H9 (cell line): ENCODE results near the gene CDC40. TPM values are rescaled to one million over a fixed set of nuclear protein-coding genes. Genes with fewer than 3 reads are reported as not detected.

Source experiments
- DNase-seq: peaks from one replicate; pipeline ENCODE4 v3.0.0-alpha.2; 2017
- H2AFZ ChIP-seq: one replicate; pipeline ENCODE4 v1.6.1; 2013; ENCODE audit warnings: mild to moderate bottlenecking, low read length, control low read depth, moderate library complexity
- H2AK5ac ChIP-seq: 2 replicates; pipeline ENCODE4 v1.6.1; 2013; ENCODE audit warnings: low read length, control low read depth, mixed read lengths; ENCODE audit not compliant: insufficient read length
- H2BK120ac ChIP-seq: one replicate; pipeline ENCODE4 v1.6.1; 2013; ENCODE audit warnings: low read depth, mild to moderate bottlenecking, low read length, control low read depth, inconsistent platforms; ENCODE audit not compliant: poor library complexity, severe bottlenecking
- H2BK12ac ChIP-seq: 2 replicates; pipeline ENCODE4 v1.6.1; 2013; ENCODE audit warnings: low read length, control low read depth, mixed read lengths, low read depth; ENCODE audit not compliant: insufficient read length
- H2BK15ac ChIP-seq: 2 replicates; pipeline ENCODE4 v1.6.1; 2013; ENCODE audit warnings: low read depth, low read length, control low read depth
- H2BK20ac ChIP-seq: one replicate; pipeline ENCODE4 v1.6.1; 2013; ENCODE audit warnings: low read depth, mild to moderate bottlenecking, low read length, control low read depth, inconsistent platforms; ENCODE audit not compliant: poor library complexity, severe bottlenecking
- H2BK5ac ChIP-seq: 2 replicates; pipeline ENCODE4 v1.6.1; 2013; ENCODE audit warnings: low read length, control low read depth, mixed read lengths; ENCODE audit not compliant: insufficient read length
- H3K14ac ChIP-seq: 2 replicates; pipeline ENCODE4 v1.6.1; 2013; ENCODE audit warnings: low read length, control low read depth; ENCODE audit not compliant: insufficient read depth
- H3K18ac ChIP-seq: 2 replicates; pipeline ENCODE4 v1.6.1; 2013; ENCODE audit warnings: low read depth, mild to moderate bottlenecking, mixed read lengths, low read length, control low read depth; ENCODE audit not compliant: insufficient read length
- H3K23ac ChIP-seq: 2 replicates; pipeline ENCODE4 v1.6.1; 2013; ENCODE audit warnings: low read length, control low read depth, mixed read lengths, low read depth; ENCODE audit not compliant: insufficient read length
- H3K23me2 ChIP-seq: 2 replicates; pipeline ENCODE4 v1.6.1; 2013; ENCODE audit warnings: low read depth, mild to moderate bottlenecking, mixed read lengths, low read length, control low read depth; ENCODE audit not compliant: insufficient read length, poor library complexity, severe bottlenecking
- H3K27ac ChIP-seq: 2 replicates; pipeline ENCODE4 v1.5.1; 2013; ENCODE audit warnings: low read length, control low read depth, mixed read lengths, low read depth; ENCODE audit not compliant: insufficient read length
- H3K27me3 ChIP-seq: 2 replicates; pipeline ENCODE4 v1.6.1; 2013; ENCODE audit warnings: low read length, control low read depth, inconsistent platforms; ENCODE audit not compliant: insufficient read depth
- H3K4ac ChIP-seq: 2 replicates; pipeline ENCODE4 v1.6.1; 2013; ENCODE audit warnings: low read depth, mild to moderate bottlenecking, control low read depth, inconsistent platforms, low read length, moderate library complexity
- H3K4me1 ChIP-seq: 2 replicates; pipeline ENCODE4 v1.6.1; 2013; ENCODE audit warnings: low read length, control low read depth, inconsistent platforms; ENCODE audit not compliant: insufficient read depth
- H3K4me2 ChIP-seq: 2 replicates; pipeline ENCODE4 v1.6.1; 2013; ENCODE audit warnings: low read length, control low read depth, mixed read lengths; ENCODE audit not compliant: insufficient read length, insufficient read depth
- H3K56ac ChIP-seq: 2 replicates; pipeline ENCODE4 v1.6.1; 2013; ENCODE audit warnings: low read depth, mild to moderate bottlenecking, mixed read lengths, low read length, control low read depth; ENCODE audit not compliant: insufficient read length
- H3K79me1 ChIP-seq: 2 replicates; pipeline ENCODE4 v1.6.1; 2013; ENCODE audit warnings: low read depth, mild to moderate bottlenecking, moderate library complexity, low read length, control low read depth, inconsistent platforms; ENCODE audit not compliant: insufficient read depth, poor library complexity, severe bottlenecking
- H3K79me2 ChIP-seq: 2 replicates; pipeline ENCODE4 v1.6.1; 2013; ENCODE audit warnings: low read length, control low read depth, inconsistent platforms; ENCODE audit not compliant: insufficient read depth
- H3K9ac ChIP-seq: 2 replicates; pipeline ENCODE4 v1.6.1; 2013; ENCODE audit warnings: low read length, control low read depth, mixed read lengths; ENCODE audit not compliant: insufficient read length; ENCODE audit errors: extremely low read depth
- H3K9me3 ChIP-seq: one replicate; pipeline ENCODE4 v1.6.1; 2013; ENCODE audit warnings: low read depth, low read length, inconsistent platforms; ENCODE audit not compliant: control insufficient read depth
- H3T11ph ChIP-seq: one replicate; pipeline ENCODE4 v1.6.1; 2013; ENCODE audit warnings: mild to moderate bottlenecking, low read length, control low read depth, inconsistent platforms
- H4K20me1 ChIP-seq: one replicate; pipeline ENCODE4 v1.6.1; 2013; ENCODE audit not compliant: control insufficient read depth, insufficient read length, insufficient read depth
- H4K5ac ChIP-seq: 2 replicates; pipeline ENCODE4 v1.6.1; 2013; ENCODE audit warnings: low read depth, mild to moderate bottlenecking, mixed read lengths, low read length, control low read depth; ENCODE audit not compliant: insufficient read length
- H4K8ac ChIP-seq: replicated peaks from 2 replicates; pipeline ENCODE4 v1.6.1; 2013; ENCODE audit warnings: low read length, control low read depth, mixed read lengths, low read depth; ENCODE audit not compliant: insufficient read length
- H4K91ac ChIP-seq: 2 replicates; pipeline ENCODE4 v1.6.1; 2013; ENCODE audit warnings: low read depth, mild to moderate bottlenecking, moderate library complexity, mixed read lengths, low read length, control low read depth; ENCODE audit not compliant: insufficient read length
- H3K27ac Mint-ChIP-seq, 3 experiments: 2 replicates in 2 of 3; 3 replicates in 1 of 3; pipeline ENCODE4 v1.8.0; 2020 to 2021; ENCODE audit warnings: mixed read lengths in 3 of 3, mild to moderate bottlenecking in 1 of 3, moderate library complexity in 1 of 3
- H3K27me3 Mint-ChIP-seq: 2 replicates; pipeline ENCODE4 v1.8.0; 2021; ENCODE audit warnings: low read depth, mild to moderate bottlenecking, moderate library complexity, mixed read lengths
- H3K36me3 Mint-ChIP-seq, 3 experiments: 2 replicates in 2 of 3; 3 replicates in 1 of 3; pipeline ENCODE4 v1.8.0; 2020 to 2021; ENCODE audit warnings: low read depth in 3 of 3, mixed read lengths in 3 of 3; ENCODE audit not compliant: insufficient read depth in 1 of 3
- H3K4me1 Mint-ChIP-seq, 2 experiments: 2 replicates each; pipeline ENCODE4 v1.8.0; 2020; ENCODE audit warnings: mixed read lengths in 2 of 2
- H3K4me3 Mint-ChIP-seq, 2 experiments: 2 replicates in 1 of 2; 3 replicates in 1 of 2; pipeline ENCODE4 v1.8.0; 2020 to 2021; ENCODE audit warnings: mild to moderate bottlenecking in 2 of 2, mixed read lengths in 2 of 2, moderate library complexity in 1 of 2
- H3K9me3 Mint-ChIP-seq, 2 experiments: 2 replicates in 1 of 2; 3 replicates in 1 of 2; pipeline ENCODE4 v1.8.0; 2020; ENCODE audit warnings: mild to moderate bottlenecking in 2 of 2, mixed read lengths in 2 of 2, moderate library complexity in 1 of 2
- CTCF ChIP-seq: fragments of 200-600 bp; sonication (generic); conservative IDR thresholded peaks from 3 replicates; pipeline ENCODE4 v1.8.0; 2021; ENCODE audit warnings: antibody characterized with exemption, mild to moderate bottlenecking
- WGBS: extraction: QIAGEN DNeasy Blood & Tissue Kit; methylation state at CpG from one replicate; pipeline ENCODE4 v1.1.7; 2013; ENCODE audit warnings: missing lambda C conversion rate, low lambda C conversion rate, mixed read lengths; ENCODE audit not compliant: insufficient read length; ENCODE audit errors: extremely low coverage; 5-methylcytosine and 5-hydroxymethylcytosine counted together
- total RNA-seq: library from RNA; stranded (reverse); gene quantifications from 2 replicates; pipeline ENCODE4 v1.2.1, GENCODE V29; 2021

CDC40 gene
- total RNA-seq, 1 experiment from 2014 or later, result 23.5 TPM

- H4K91ac ChIP-seq, result no peak overlapping the region
- H3T11ph ChIP-seq, result no peak overlapping the region
- Mint-ChIP-seq H3K27ac (no peak overlapping the region), H3K4me1 (no peaks in the 10 kb centered on the region), H3K27me3 (no peaks in the 10 kb centered on the region), H3K4me3 (no peak overlapping the region), H3K36me3 (peaks cover 19 to 48% (median 46%) of the 10 kb centered on the region in 3 experiments; a peak in 6 of 7 replicates), H3K9me3 (no peaks in the 10 kb centered on the region)
- no peak overlapping the region for H3K18ac ChIP-seq
- DNase-seq, result no peak
- no peaks in the 10 kb centered on the region for H3K23me2 ChIP-seq
- no peaks in the 10 kb centered on the region for H3K9me3 ChIP-seq
- no peaks in the 10 kb centered on the region for H4K20me1 ChIP-seq
- H3K4me2 ChIP-seq, result no peak overlapping the region
- no peak overlapping the region for H2BK5ac ChIP-seq
- no CpG with 5 or more reads among the region's 1 CpG for WGBS
- H2BK12ac ChIP-seq, result no peak overlapping the region
- H3K4ac ChIP-seq, result no peak overlapping the region
- H2AK5ac ChIP-seq, result no peak overlapping the region
- no peaks in the 10 kb centered on the region for H3K27me3 ChIP-seq
- no peaks in the 10 kb centered on the region for H3K4me1 ChIP-seq
- H4K5ac ChIP-seq, result no peak overlapping the region
- no peak overlapping the region for H2BK120ac ChIP-seq
- TF ChIP-seq CTCF, result no peak
- H3K27ac ChIP-seq, result no peak overlapping the region
- H3K23ac ChIP-seq, result no peak overlapping the region
- H3K56ac ChIP-seq, result no peak overlapping the region
- no peak overlapping the region for H4K8ac ChIP-seq
- H3K79me2 ChIP-seq, result no peaks in the 10 kb centered on the region
- H2BK20ac ChIP-seq, result no peak overlapping the region
- no peak overlapping the region for H2AFZ ChIP-seq
- no peaks in the 10 kb centered on the region for H3K79me1 ChIP-seq
- no peak overlapping the region for H2BK15ac ChIP-seq
- no peak overlapping the region for H3K14ac ChIP-seq
- no peak overlapping the region for H3K9ac ChIP-seq
Measured at GRCh38 chr6:110211753-110212152, 31.5 kb downstream of the CDC40 start.
